Type B pancreatic cell (in vitro differentiated cells): Measurements from ENCODE around the gene HEATR5A. TPM values are rescaled to one million over a fixed set of nuclear protein-coding genes. Genes with fewer than 3 reads are reported as not detected.
"Not testable (repeated sequence)": the region's sequence is repeated elsewhere in the genome, so short reads cannot be mapped to it uniquely, and the experiment has no call there.

ENCODE experiments used
- DNase-seq: peaks from one replicate; pipeline ENCODE4 v3.0.0; 2021; ENCODE audit warnings: mixed read lengths; ENCODE audit not compliant: unreplicated experiment; ENCODE audit errors: extremely low spot score
- H3K27ac Mint-ChIP-seq: 2 replicates; pipeline ENCODE4 v1.8.0; 2021; ENCODE audit warnings: mild to moderate bottlenecking, mixed read lengths
- H3K27me3 Mint-ChIP-seq: 2 replicates; pipeline ENCODE4 v1.8.0; 2021; ENCODE audit warnings: mixed read lengths
- H3K36me3 Mint-ChIP-seq: 2 replicates; pipeline ENCODE4 v1.8.0; 2021; ENCODE audit warnings: mixed read lengths
- H3K4me1 Mint-ChIP-seq: one replicate; pipeline ENCODE4 v1.8.0; 2021; ENCODE audit warnings: mixed read lengths; ENCODE audit not compliant: unreplicated experiment
- H3K4me3 Mint-ChIP-seq: 2 replicates; pipeline ENCODE4 v1.8.0; 2021; ENCODE audit warnings: mild to moderate bottlenecking, mixed read lengths
- H3K9me3 Mint-ChIP-seq: 2 replicates; pipeline ENCODE4 v1.8.0; 2021; ENCODE audit warnings: mixed read lengths
- CTCF ChIP-seq: fragments of 200-600 bp; sonication (generic); conservative IDR thresholded peaks from 2 replicates; pipeline ENCODE4 v1.5.0; 2021; ENCODE audit warnings: antibody characterized with exemption, mild to moderate bottlenecking
- total RNA-seq: library from RNA; stranded (reverse); gene quantifications from 2 replicates; pipeline ENCODE4 v1.2.1, GENCODE V29; 2021; ENCODE audit warnings: low replicate concordance

The HEATR5A gene
- total RNA-seq, 1 donor from 2014 or later, result 26.3 TPM

- peaks cover 4% of the 10 kb centered on the region for H3K9me3 Mint-ChIP-seq
- no peak for TF ChIP-seq CTCF
- no peaks in the 10 kb centered on the region for H3K27me3 Mint-ChIP-seq
- peaks cover 3% of the 10 kb centered on the region for H3K36me3 Mint-ChIP-seq
- H3K4me1 Mint-ChIP-seq, result no peaks in the 10 kb centered on the region
- H3K27ac Mint-ChIP-seq, result no peak overlapping the region
- no peak overlapping the region for H3K4me3 Mint-ChIP-seq
- DNase-seq, result no peak
These were observed 139.5 kb downstream of the HEATR5A start for GRCh38 chr14:31280871-31281220.

DNA sequence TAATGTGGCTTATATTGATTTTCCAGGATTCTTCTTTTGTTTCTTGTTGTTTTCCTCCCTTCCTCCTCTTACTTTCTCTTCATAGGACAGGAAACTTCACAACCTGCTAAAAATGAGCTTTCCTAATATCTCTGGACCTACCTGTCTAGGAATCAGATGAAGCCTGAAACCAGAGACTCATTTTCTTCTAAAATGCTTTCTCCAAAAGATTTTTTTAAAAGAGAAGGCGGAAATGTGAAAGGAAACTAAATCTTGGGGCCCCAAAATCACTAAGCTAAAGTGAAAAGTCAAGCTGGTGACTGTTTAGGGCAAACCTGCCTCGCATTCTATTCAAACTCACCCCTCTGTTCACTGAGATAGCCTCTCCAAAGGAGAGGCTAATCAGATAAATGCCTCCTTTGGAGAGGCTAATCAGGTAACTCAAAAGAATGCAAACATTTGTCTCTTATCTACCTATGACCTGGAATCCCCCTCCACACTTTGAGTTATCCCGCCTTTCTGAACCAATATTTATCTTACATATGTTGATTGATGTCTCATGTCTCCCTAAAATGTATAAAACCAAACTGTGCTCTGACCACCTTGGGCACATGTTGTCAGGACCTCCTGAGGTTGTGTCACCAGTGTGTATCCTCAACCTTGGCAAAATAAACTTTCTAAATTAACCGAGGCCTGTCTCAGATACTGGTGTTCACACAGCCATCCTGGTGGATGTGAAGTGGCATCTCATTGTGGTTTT is 140.0 kb downstream of the HEATR5A start:
- Mint-ChIP-seq H3K4me3 (no peak overlapping the region), H3K4me1 (no peaks in the 10 kb centered on the region), H3K9me3 (peaks cover 4% of the 10 kb centered on the region), H3K27ac (no peak overlapping the region), H3K36me3 (peaks cover 3% of the 10 kb centered on the region), H3K27me3 (no peaks in the 10 kb centered on the region)
- DNase-seq, result no peak
- no peak for TF ChIP-seq CTCF

DNA sequence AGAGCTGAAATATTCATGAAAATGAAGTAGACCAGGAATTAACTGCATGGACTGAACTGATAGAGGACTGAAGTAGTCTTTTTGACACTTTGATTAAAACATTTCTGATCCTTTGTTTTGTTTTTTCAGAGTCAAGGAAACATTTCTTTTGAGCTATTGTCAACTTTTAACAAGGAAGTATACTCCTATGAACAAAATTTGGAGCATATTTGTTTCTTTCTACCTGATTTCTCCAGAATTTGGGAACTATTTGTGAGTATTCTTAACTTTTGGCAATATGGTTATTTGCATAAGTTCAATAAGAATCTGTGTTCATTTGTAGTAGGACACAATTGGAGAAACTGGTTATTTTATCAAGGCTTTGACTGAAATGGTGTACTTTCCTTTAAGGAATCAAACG is 141.5 kb downstream of the HEATR5A start:
- no peak overlapping the region for H3K27ac Mint-ChIP-seq
- H3K9me3 Mint-ChIP-seq, result peaks cover 9% of the 10 kb centered on the region
- H3K27me3 Mint-ChIP-seq, result no peaks in the 10 kb centered on the region
- no peak for TF ChIP-seq CTCF
- no peak overlapping the region for H3K4me3 Mint-ChIP-seq
- H3K4me1 Mint-ChIP-seq, result no peaks in the 10 kb centered on the region
- H3K36me3 Mint-ChIP-seq, result peaks cover 3% of the 10 kb centered on the region
- DNase-seq, result no peak

DNA sequence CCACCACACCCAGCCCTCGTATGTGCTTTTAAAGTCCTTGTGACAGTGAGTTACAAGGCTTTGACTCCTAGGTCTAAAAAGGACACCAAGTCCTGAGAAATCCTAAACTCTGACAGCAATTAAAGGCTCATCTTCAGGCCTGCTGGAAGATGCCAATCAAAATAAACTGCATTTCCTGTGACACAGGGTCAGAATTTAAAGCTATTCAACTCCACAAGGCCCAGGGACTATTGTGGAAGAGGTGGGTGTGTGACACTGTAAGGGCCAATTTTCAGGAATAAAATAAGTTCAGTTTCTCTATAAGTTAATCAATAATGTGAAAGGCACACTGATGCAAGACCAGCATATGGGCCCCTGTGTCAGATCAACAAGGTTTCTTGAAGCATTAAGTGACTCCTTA is 143.3 kb downstream of the HEATR5A start:
- H3K27me3 Mint-ChIP-seq, result no peaks in the 10 kb centered on the region
- no peaks in the 10 kb centered on the region for H3K4me1 Mint-ChIP-seq
- no peak overlapping the region for H3K27ac Mint-ChIP-seq
- no peak overlapping the region for H3K4me3 Mint-ChIP-seq
- no peak for TF ChIP-seq CTCF
- H3K9me3 Mint-ChIP-seq, result peaks cover 9% of the 10 kb centered on the region
- peaks cover 3% of the 10 kb centered on the region for H3K36me3 Mint-ChIP-seq
- DNase-seq, result no peak

GRCh38 chr14:31276417-31276816 is 143.9 kb downstream of the HEATR5A start:
- not testable (repeated sequence) for H3K4me3 Mint-ChIP-seq, H3K36me3 Mint-ChIP-seq, H3K27me3 Mint-ChIP-seq, H3K4me1 Mint-ChIP-seq, H3K27ac Mint-ChIP-seq, H3K9me3 Mint-ChIP-seq, DNase-seq

DNA sequence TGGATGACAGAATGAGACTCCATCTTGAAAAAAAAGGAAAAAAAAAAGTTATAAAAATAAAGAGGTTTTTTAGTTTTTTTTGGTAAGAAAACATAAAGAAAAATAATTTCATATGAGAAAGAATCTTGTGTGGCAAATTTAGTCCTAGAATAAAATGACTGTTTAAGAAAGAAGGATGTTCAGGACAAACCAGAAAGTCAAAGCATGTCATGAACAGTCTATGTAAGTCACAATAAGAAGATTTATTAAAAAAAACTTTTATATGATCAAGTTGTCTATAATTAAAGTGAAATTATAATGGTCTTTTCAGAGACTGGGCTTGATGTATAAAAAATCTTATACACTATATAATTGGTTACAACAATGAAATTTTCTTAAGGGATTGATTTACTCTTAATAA is 144.6 kb downstream of the HEATR5A start:
- peaks cover 9% of the 10 kb centered on the region for H3K9me3 Mint-ChIP-seq
- H3K27ac Mint-ChIP-seq, result no peak overlapping the region
- no peaks in the 10 kb centered on the region for H3K4me1 Mint-ChIP-seq
- DNase-seq, result no peak
- H3K27me3 Mint-ChIP-seq, result no peaks in the 10 kb centered on the region
- TF ChIP-seq CTCF, result no peak
- H3K4me3 Mint-ChIP-seq, result no peak overlapping the region
- peaks cover 3% of the 10 kb centered on the region for H3K36me3 Mint-ChIP-seq
